ENCODE measurements around the gene FGD4. TPM values are rescaled to one million over a fixed set of nuclear protein-coding genes. Genes with fewer than 3 reads are reported as not detected.

The FGD4 gene
- total RNA-seq, 4 donors from 2014 or later = 42.6 to 69.4 (median 47.3) TPM

DNA sequence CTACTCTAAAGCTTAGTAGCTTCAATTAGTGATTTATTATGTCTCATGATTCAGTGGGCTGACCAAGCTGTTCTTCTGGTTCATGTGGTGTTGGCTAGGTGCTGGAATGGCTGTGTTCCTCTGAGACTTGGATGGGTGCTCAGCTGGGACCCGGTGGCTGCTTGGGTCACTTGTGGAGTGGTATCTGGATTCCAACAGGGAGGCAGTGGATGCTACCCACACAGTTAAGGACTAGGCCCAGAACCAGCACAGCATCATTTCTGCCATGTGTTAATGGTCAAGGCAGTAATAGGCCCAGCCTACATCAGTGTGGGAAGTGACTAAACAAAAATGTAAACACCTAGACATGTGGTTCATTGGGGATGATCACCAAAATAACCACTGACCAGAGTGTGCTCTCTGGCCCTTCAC, 72.2 kb downstream of the FGD4 start:
- Histone ChIP-seq H3K9me3 (no peaks in the 10 kb centered on the region), H3K27ac (no peak overlapping the region), H3K4me3 (no peak overlapping the region), H3K36me3 (no peaks in the 10 kb centered on the region), H3K4me1 (no peaks in the 10 kb centered on the region), H3K27me3 (no peaks in the 10 kb centered on the region)
- TF ChIP-seq POLR2AphosphoS5 (IDR thresholded peaks at IDR 0.05) (no peak), EP300 (IDR thresholded peaks at IDR 0.05) (no peak), POLR2A (IDR thresholded peaks at IDR 0.05) (no peak)
- TF ChIP-seq, protein P1, sequence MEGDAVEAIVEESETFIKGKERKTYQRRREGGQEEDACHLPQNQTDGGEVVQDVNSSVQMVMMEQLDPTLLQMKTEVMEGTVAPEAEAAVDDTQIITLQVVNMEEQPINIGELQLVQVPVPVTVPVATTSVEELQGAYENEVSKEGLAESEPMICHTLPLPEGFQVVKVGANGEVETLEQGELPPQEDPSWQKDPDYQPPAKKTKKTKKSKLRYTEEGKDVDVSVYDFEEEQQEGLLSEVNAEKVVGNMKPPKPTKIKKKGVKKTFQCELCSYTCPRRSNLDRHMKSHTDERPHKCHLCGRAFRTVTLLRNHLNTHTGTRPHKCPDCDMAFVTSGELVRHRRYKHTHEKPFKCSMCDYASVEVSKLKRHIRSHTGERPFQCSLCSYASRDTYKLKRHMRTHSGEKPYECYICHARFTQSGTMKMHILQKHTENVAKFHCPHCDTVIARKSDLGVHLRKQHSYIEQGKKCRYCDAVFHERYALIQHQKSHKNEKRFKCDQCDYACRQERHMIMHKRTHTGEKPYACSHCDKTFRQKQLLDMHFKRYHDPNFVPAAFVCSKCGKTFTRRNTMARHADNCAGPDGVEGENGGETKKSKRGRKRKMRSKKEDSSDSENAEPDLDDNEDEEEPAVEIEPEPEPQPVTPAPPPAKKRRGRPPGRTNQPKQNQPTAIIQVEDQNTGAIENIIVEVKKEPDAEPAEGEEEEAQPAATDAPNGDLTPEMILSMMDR (IDR thresholded peaks at IDR 0.05) = no peak
- DNase-seq (ENCODE audit: low spot score in 2 of 2) = no peak
- WGBS = 93% methylated on average over 1 of the region's 1 CpG

- no peak for DNase-seq (ENCODE audit: low spot score in 2 of 2)
- no peak overlapping the region for H3K27ac ChIP-seq
- WGBS = 87% methylated on average over 1 of the region's 1 CpG
- TF ChIP-seq, protein P1 (IDR thresholded peaks at IDR 0.05) = no peak
- TF ChIP-seq POLR2A (IDR thresholded peaks at IDR 0.05) (no peak), POLR2AphosphoS5 (IDR thresholded peaks at IDR 0.05) (no peak), EP300 (IDR thresholded peaks at IDR 0.05) (no peak)
- no peaks in the 10 kb centered on the region for H3K4me1 ChIP-seq
- no peak overlapping the region for H3K4me3 ChIP-seq
- no peaks in the 10 kb centered on the region for H3K9me3 ChIP-seq
- H3K36me3 ChIP-seq = no peaks in the 10 kb centered on the region
- no peaks in the 10 kb centered on the region for H3K27me3 ChIP-seq
Measured at GRCh38 chr12:32475724-32476123, 76.4 kb downstream of the FGD4 start.

DNA sequence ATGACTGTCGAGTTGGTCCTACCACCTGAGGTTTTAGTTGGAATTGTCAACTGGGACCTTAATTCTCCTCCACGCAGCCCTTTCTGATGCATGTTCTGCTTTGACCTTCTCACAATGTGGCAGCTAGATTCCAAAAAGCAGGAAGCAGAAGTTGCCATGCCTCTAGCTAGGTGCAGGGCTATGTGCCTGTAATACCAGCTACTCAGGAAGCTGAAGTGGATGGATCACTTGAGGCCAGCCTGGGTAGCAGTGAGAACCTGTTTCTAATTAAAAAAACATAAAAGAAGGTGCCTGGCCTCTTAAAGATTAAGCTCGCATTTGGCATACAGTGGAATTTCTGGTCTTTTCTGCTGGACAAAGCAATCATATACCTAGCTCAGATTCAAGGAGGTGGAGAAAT, 77.1 kb downstream of the FGD4 start:
- Histone ChIP-seq H3K36me3 (no peaks in the 10 kb centered on the region), H3K4me3 (no peak overlapping the region), H3K9me3 (no peaks in the 10 kb centered on the region), H3K27ac (no peak overlapping the region), H3K4me1 (no peaks in the 10 kb centered on the region), H3K27me3 (no peaks in the 10 kb centered on the region)
- TF ChIP-seq, protein P1 (IDR thresholded peaks at IDR 0.05) = no peak
- TF ChIP-seq POLR2A (IDR thresholded peaks at IDR 0.05) = no peak
- no peak for TF ChIP-seq EP300 (IDR thresholded peaks at IDR 0.05)
- no peak for TF ChIP-seq POLR2AphosphoS5 (IDR thresholded peaks at IDR 0.05)
- 65% methylated on average over 3 of the region's 3 CpGs for WGBS
- no peak for DNase-seq (ENCODE audit: low spot score in 2 of 2)

DNA sequence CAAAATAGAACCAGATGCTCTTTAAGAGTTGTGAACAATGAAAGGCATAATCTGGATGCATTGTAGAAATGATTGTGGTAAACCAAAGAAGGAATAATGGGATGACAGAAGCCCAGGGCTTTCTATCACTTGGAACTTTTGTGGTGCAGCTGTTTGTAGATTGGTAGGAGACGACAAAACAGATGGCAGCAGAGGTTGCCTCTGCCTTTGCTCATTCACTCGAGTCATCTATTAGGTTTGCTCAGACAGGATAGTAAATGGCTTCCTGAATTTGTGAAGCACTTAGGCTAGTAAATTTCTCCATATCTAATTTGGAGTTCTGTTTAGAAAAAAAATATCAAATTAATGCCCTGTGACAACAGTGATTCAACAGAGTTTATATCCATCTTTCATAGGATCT, 78.4 kb downstream of the FGD4 start:
- WGBS = 68% methylated on average over 2 of the region's 2 CpGs
- H3K9me3 ChIP-seq = no peaks in the 10 kb centered on the region
- no peaks in the 10 kb centered on the region for H3K36me3 ChIP-seq
- peaks cover 2% of the 10 kb centered on the region for H3K4me1 ChIP-seq
- H3K27me3 ChIP-seq = no peaks in the 10 kb centered on the region
- H3K27ac ChIP-seq = no peak overlapping the region
- DNase-seq (ENCODE audit: low spot score in 2 of 2) = no peak
- TF ChIP-seq, protein P1 (IDR thresholded peaks at IDR 0.05) = no peak
- no peak for TF ChIP-seq EP300 (IDR thresholded peaks at IDR 0.05)
- TF ChIP-seq POLR2AphosphoS5 (IDR thresholded peaks at IDR 0.05) = no peak
- no peak for TF ChIP-seq POLR2A (IDR thresholded peaks at IDR 0.05)
- no peak overlapping the region for H3K4me3 ChIP-seq

DNA sequence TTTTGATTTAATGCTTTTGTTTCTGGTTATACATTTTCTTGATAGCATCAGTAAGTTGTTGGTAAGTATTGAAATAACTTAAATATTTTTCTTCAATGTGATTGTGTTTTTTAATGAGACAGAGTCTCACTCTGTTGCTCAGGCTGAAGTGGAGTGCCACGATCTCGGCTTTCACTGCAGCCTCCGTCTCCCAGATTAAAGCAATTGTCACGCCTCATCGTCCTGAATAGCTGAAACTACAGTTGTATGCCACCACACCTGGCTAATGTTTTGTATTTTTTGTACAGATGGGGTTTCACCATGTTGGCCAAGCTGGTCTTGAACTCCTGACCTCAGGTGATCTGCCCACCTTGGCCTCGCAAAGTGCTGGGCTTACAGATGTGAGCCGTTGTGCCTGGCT, 78.8 kb downstream of the FGD4 start:
- H3K27me3 ChIP-seq = no peaks in the 10 kb centered on the region
- 92% methylated on average over 7 of the region's 7 CpGs for WGBS
- no peak overlapping the region for H3K4me3 ChIP-seq
- no peak for DNase-seq (ENCODE audit: low spot score in 2 of 2)
- no peaks in the 10 kb centered on the region for H3K36me3 ChIP-seq
- H3K9me3 ChIP-seq = no peaks in the 10 kb centered on the region
- H3K27ac ChIP-seq = no peak overlapping the region
- TF ChIP-seq POLR2A (IDR thresholded peaks at IDR 0.05) = no peak
- TF ChIP-seq, protein P1 (IDR thresholded peaks at IDR 0.05) = no peak
- TF ChIP-seq EP300 (IDR thresholded peaks at IDR 0.05) = no peak
- TF ChIP-seq POLR2AphosphoS5 (IDR thresholded peaks at IDR 0.05) = no peak
- H3K4me1 ChIP-seq = peaks cover 6% of the 10 kb centered on the region
